PC-3 (cell line): ENCODE results near the gene CRABP1. TPM values are rescaled to one million over a fixed set of nuclear protein-coding genes. Genes with fewer than 3 reads are reported as not detected.

Source experiments
- ATAC-seq: fragments of 200-7000 bp; cut with Tn5 transposase; 2 replicates; pipeline ENCODE4 v1.9.1; 2020; ENCODE audit warnings: mild to moderate bottlenecking, moderate library complexity
- BruUV-seq: library from RNA; stranded (reverse); fragments of 400-500 nt; replicated peaks from 2 replicates; lab custom pipeline; 2021; lab: Mats Ljungman, UMichigan
- CTCF ChIA-PET: fragments of 300-600 bp; sonication (Branson Sonifier 250); formaldehyde crosslinking; loops from one replicate; lab custom pipeline; 2022; ENCODE audit warnings: antibody characterized with exemption; lab: Charles Lee
- POLR2A ChIA-PET: fragments of 300-600 bp; sonication (Branson Sonifier 250); formaldehyde crosslinking; loops from one replicate; lab custom pipeline; 2022; ENCODE audit warnings: antibody characterized with exemption; ENCODE audit not compliant: unreplicated experiment; lab: Charles Lee
- DNase-seq: peaks from one replicate; pipeline ENCODE4 v3.0.0-alpha.2; 2015
- H2AFZ ChIP-seq: fragments of 300-600 bp; sonication (generic); 2 replicates; pipeline ENCODE4 v1.6.0; 2016; ENCODE audit warnings: antibody characterized with exemption, low read length
- H3F3A ChIP-seq: fragments of 300-600 bp; sonication (generic); one replicate; pipeline ENCODE4 v1.6.0; 2017; ENCODE audit warnings: antibody characterized with exemption, low read length, control low read depth, mild to moderate bottlenecking; ENCODE audit not compliant: unreplicated experiment
- H3K27ac ChIP-seq: fragments of 300-600 bp; sonication (generic); 2 replicates; pipeline ENCODE4 v1.5.1; 2016; ENCODE audit warnings: mild to moderate bottlenecking, low read length
- H3K27me3 ChIP-seq: fragments of 300-600 bp; sonication (generic); 2 replicates; pipeline ENCODE4 v1.6.1; 2016; ENCODE audit warnings: low read length, mixed read lengths
- H3K36me3 ChIP-seq: fragments of 300-600 bp; sonication (generic); 2 replicates; pipeline ENCODE4 v1.6.1; 2016; ENCODE audit warnings: low read depth, mixed run types, low read length, mixed read lengths
- H3K4me1 ChIP-seq: fragments of 300-600 bp; sonication (generic); 2 replicates; pipeline ENCODE4 v1.5.1; 2016; ENCODE audit warnings: low read length; ENCODE audit not compliant: insufficient read depth
- H3K4me2 ChIP-seq: fragments of 300-600 bp; sonication (generic); 2 replicates; pipeline ENCODE4 v1.6.0; 2016; ENCODE audit warnings: low read length
- H3K4me3 ChIP-seq: fragments of 300-600 bp; sonication (generic); 2 replicates; pipeline ENCODE4 v1.5.1; 2016; ENCODE audit warnings: mild to moderate bottlenecking, low read length, mixed read lengths
- H3K79me2 ChIP-seq: fragments of 300-600 bp; sonication (generic); 2 replicates; pipeline ENCODE4 v1.6.1; 2017; ENCODE audit warnings: low read length, mixed read lengths
- H3K9ac ChIP-seq: fragments of 300-600 bp; sonication (generic); 2 replicates; pipeline ENCODE4 v1.6.0; 2016; ENCODE audit warnings: mild to moderate bottlenecking, low read length
- H3K9me2 ChIP-seq: fragments of 300-600 bp; sonication (generic); replicated peaks from 2 replicates; pipeline ENCODE4 v1.6.1; 2016; ENCODE audit warnings: mixed run types, low read length, mixed read lengths
- H3K9me3 ChIP-seq: fragments of 300-600 bp; sonication (generic); 2 replicates; pipeline ENCODE4 v1.6.1; 2016; ENCODE audit warnings: low read length, mixed read lengths
- H4K20me1 ChIP-seq: fragments of 300-600 bp; sonication (generic); 2 replicates; pipeline ENCODE4 v1.6.1; 2016; ENCODE audit warnings: low read length, mixed read lengths
- EZH2 ChIP-seq: fragments of 300-600 bp; sonication (generic); IDR thresholded peaks from one replicate; pipeline ENCODE4 v1.6.1; 2017; ENCODE audit warnings: antibody characterized with exemption, mild to moderate bottlenecking, low read length; ENCODE audit not compliant: unreplicated experiment
- EZH2phosphoT487 ChIP-seq: fragments of 300-600 bp; sonication (generic); IDR thresholded peaks from 2 replicates; pipeline ENCODE4 v1.6.1; 2018; ENCODE audit warnings: mild to moderate bottlenecking, antibody characterized with exemption, low read length, borderline replicate concordance
- intact Hi-C: fragments of 100-400 bp; cut with micrococcal nuclease; formaldehyde crosslinking; loops from 2 replicates; pipeline ENCODE4 v1.9.0; 2023
- total RNA-seq: library from RNA; depleted of rRNA; stranded (reverse); fragments of >200 nt; gene quantifications from 2 replicates; pipeline ENCODE4 v1.2.3, GENCODE V29; 2014
- TF ChIP-seq, protein P1 (sequence below): fragments of 300-600 bp; sonication (generic); conservative IDR thresholded peaks from 2 replicates; pipeline ENCODE4 v1.5.1; 2017; ENCODE audit warnings: antibody characterized with exemption, low read depth, mild to moderate bottlenecking, low read length

The CRABP1 gene
- total RNA-seq, 1 experiment from 2014 or later = not detected

DNA sequence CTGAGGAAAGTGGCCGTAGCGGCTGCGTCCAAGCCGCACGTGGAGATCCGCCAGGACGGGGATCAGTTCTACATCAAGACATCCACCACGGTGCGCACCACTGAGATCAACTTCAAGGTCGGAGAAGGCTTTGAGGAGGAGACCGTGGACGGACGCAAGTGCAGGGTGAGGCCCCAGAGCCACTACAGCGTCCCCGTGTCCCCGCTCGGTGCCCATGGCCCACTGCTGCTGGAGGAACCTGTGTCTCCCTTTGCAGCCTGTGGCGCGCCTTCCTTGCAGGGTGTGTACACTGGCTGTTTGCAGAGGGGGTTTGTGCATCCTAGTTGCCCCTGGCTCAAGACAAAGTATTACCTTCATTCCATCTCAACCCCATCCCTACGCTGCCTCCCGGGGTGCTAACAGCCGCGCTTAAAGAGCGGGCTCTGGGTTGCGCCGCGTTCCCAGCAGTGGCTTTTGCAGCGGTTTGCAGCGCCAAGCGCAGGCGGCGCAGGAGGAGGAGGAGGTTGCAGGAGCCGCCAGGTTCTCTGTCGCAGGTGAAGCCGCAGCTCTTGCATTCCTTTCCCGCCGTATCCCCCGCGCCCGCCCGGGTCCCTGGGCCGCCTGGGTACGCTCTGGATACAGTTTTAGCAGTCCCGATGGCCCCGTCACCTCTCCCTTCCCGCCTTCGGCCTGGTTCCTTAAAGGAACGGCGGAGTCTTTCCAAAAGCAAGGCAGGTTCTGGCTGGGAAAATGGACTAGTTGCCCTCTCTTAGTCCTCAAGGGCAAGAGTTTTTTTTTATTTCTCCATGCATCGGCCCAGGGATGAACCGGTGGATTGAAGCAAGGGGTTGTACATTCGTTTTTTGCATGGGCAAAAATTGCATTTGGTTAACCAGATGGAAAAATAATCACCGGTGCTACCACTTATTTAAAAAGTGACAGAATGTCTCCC is 1.2 kb downstream of the CRABP1 start:
- Histone ChIP-seq H3K36me3 (no peaks in the 10 kb centered on the region), H3F3A (no peaks in the 10 kb centered on the region), H3K4me3 (peak overlapping the region; percentile 31; the same call in 1 of the 2 replicates), H4K20me1 (no peaks in the 10 kb centered on the region), H3K4me2 (peak overlapping the region; percentile 72), H3K27ac (no peak overlapping the region), H2AFZ (peak overlapping the region; percentile 13), H3K9me2 (no peaks in the 10 kb centered on the region), H3K4me1 (peaks cover 4% of the 10 kb centered on the region; the same call in 1 of the 2 replicates), H3K27me3 (peaks cover 54% of the 10 kb centered on the region), H3K9ac (no peak overlapping the region), H3K9me3 (no peaks in the 10 kb centered on the region), H3K79me2 (no peaks in the 10 kb centered on the region)
- CTCF ChIA-PET = no interaction called here
- no TSS peak for BruUV-seq
- POLR2A ChIA-PET = no interaction called here
- TF ChIP-seq, protein P1, sequence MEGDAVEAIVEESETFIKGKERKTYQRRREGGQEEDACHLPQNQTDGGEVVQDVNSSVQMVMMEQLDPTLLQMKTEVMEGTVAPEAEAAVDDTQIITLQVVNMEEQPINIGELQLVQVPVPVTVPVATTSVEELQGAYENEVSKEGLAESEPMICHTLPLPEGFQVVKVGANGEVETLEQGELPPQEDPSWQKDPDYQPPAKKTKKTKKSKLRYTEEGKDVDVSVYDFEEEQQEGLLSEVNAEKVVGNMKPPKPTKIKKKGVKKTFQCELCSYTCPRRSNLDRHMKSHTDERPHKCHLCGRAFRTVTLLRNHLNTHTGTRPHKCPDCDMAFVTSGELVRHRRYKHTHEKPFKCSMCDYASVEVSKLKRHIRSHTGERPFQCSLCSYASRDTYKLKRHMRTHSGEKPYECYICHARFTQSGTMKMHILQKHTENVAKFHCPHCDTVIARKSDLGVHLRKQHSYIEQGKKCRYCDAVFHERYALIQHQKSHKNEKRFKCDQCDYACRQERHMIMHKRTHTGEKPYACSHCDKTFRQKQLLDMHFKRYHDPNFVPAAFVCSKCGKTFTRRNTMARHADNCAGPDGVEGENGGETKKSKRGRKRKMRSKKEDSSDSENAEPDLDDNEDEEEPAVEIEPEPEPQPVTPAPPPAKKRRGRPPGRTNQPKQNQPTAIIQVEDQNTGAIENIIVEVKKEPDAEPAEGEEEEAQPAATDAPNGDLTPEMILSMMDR = no peak
- TF ChIP-seq EZH2 (no peak), EZH2phosphoT487 (no peak)
- intact Hi-C loops = no loop called here
- ATAC-seq (peak; percentile 50), DNase-seq (no peak)

DNA sequence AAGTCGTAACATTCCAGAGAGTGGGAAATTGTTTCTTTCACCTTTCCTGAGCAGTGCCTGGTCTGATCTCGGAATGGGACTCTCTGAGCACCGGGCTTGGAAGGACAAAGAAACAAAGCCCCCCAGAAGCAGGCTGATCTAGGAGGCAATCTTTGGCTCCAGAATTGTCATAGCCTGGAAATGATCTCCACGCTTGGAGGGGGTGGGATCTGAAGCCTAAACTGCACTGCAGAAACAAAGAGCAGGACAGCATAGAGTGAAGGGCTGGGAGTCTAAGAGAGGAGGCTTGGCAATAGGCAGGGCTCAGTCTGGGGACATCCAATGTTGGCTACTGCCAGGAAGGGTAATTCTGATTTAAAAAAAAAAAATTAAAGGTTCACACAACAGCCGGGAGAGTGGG is 1.9 kb downstream of the CRABP1 start:
- H3F3A ChIP-seq = no peaks in the 10 kb centered on the region
- TF ChIP-seq, protein P1 = no peak
- TF ChIP-seq EZH2phosphoT487 = no peak
- TF ChIP-seq EZH2 = no peak
- no peak overlapping the region for H3K9ac ChIP-seq
- DNase-seq (no peak), ATAC-seq (no peak)
- H3K4me1 ChIP-seq = peaks cover 4% of the 10 kb centered on the region; the same call in 1 of the 2 replicates
- H3K36me3 ChIP-seq = no peaks in the 10 kb centered on the region
- H4K20me1 ChIP-seq = no peaks in the 10 kb centered on the region
- ChIA-PET POLR2A (no interaction called here), CTCF (no interaction called here)
- BruUV-seq = no TSS peak
- no peaks in the 10 kb centered on the region for H3K9me2 ChIP-seq
- no peak overlapping the region for H3K4me2 ChIP-seq
- no peak overlapping the region for H3K4me3 ChIP-seq
- peaks cover 54% of the 10 kb centered on the region for H3K27me3 ChIP-seq
- no peak overlapping the region for H3K27ac ChIP-seq
- H3K9me3 ChIP-seq = no peaks in the 10 kb centered on the region
- no peak overlapping the region for H2AFZ ChIP-seq
- no peaks in the 10 kb centered on the region for H3K79me2 ChIP-seq
- intact Hi-C loops = no loop called here
